ENCODE data around the gene PRR12. TPM values are rescaled to one million over a fixed set of nuclear protein-coding genes. Genes with fewer than 3 reads are reported as not detected.
"Not testable (repeated sequence)": the region's sequence is repeated elsewhere in the genome, so short reads cannot be mapped to it uniquely, and the experiment has no call there.

Gene PRR12
- total RNA-seq, 1 experiment from 2014 or later = 3.0 TPM

GRCh38 chr19:49602806-49603205 lies 11.8 kb downstream of the PRR12 start:
- in situ Hi-C loops (cut with HindIII; ENCODE audit: low sequenced_read_pairs) = no loop called here
- no peak for DNase-seq (ENCODE audit: low spot score)

- DNase-seq (ENCODE audit: low spot score) = no peak
- in situ Hi-C loops (cut with HindIII; ENCODE audit: low sequenced_read_pairs) = no loop called here
These were observed 14.6 kb downstream of the PRR12 start for GRCh38 chr19:49605605-49606004.

DNA sequence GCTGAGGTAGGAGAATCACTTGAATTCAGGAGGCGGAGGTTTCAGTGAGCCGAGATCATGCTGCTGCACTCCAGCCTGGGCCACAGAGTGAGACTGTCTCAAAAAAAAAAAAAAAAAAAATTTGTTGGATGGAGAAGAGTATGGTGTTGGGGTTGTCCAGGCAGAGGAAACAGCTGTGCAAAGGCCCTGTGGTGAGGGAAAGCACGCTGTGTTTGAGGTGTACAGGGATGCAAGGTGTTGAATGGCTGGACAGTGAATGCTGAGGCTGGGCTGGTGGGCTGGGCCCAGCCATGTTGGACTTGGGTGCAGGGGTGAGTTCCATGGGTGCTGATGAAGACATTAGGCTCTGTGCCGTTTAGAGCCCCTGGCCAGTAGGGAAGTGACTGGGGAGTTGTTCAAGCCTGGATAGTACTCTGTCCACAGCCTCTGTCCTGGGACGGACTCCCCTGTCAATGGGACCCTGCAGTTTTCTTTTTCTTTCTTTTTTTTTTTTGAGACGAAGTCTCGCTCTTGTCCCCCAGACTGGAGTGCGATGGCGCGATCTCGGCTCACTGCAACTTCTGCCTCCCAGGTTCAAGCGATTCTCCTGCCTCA lies 18.6 kb downstream of the PRR12 start:
- in situ Hi-C loops (cut with HindIII; ENCODE audit: low sequenced_read_pairs) = no loop called here
- no peak for DNase-seq (ENCODE audit: low spot score)

- in situ Hi-C loops (cut with HindIII; ENCODE audit: low sequenced_read_pairs) = no loop called here
- no peak for DNase-seq (ENCODE audit: low spot score)
These were observed 22.4 kb downstream of the PRR12 start for GRCh38 chr19:49613374-49613773.

DNA sequence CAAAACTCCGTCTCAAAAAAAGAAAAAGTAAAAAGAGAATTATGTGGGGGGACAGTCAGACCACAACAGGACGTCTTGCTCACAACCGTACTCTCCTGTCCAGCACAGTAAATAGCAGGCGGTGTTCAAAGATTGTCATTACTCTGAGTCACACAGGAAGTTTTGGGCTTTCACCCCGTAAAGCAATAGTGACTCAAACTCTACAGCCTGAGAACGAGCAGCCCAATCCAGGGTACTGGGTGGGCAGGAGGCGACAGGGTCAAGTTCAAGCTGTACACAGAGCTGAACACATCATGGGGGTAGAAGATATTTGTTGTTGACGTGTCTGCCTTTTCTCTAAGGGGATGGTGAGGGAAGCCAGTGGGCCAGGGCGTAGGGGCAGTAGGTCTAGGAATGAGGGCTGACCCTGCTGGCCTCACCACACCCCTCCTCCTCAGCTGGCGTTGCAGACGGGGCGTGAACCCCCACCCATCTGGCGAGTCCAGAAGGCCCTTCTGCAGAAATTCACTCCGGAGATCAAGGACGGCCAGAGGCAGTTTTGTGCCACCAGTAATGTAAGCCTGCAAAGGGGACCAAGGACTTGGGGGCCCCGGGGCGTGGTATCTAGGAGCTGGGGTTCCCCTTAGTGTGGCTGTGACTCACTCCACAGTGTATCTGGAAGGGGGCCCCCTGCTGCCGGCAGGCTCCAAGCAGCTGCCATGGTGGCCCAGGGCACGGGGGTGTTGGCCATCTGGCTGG lies 23.3 kb downstream of the PRR12 start:
- in situ Hi-C loops (cut with HindIII; ENCODE audit: low sequenced_read_pairs) = no loop called here
- no peak for DNase-seq (ENCODE audit: low spot score)

DNA sequence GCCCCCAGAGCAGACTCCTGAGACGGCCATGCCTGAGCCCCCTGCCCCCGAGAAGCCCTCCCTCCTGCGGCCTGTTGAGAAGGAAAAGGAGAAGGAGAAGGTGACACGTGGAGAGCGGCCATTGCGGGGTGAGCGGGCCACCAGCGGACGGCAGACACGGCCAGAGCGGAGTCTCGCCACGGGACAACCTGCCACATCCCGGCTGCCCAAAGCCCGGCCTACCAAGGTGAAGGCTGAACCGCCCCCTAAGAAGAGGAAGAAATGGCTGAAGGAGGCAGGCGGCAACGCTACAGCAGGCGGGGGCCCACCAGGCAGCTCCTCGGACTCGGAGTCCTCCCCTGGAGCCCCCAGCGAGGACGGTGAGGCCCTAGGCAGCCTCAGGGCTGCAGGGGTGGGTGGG lies 24.9 kb downstream of the PRR12 start:
- in situ Hi-C loops (cut with HindIII; ENCODE audit: low sequenced_read_pairs) = no loop called here
- DNase-seq (ENCODE audit: low spot score) = no peak

GRCh38 chr19:49616532-49616931 lies 25.6 kb downstream of the PRR12 start:
- in situ Hi-C loops (cut with HindIII; ENCODE audit: low sequenced_read_pairs) = no loop called here
- no peak for DNase-seq (ENCODE audit: low spot score)

DNA sequence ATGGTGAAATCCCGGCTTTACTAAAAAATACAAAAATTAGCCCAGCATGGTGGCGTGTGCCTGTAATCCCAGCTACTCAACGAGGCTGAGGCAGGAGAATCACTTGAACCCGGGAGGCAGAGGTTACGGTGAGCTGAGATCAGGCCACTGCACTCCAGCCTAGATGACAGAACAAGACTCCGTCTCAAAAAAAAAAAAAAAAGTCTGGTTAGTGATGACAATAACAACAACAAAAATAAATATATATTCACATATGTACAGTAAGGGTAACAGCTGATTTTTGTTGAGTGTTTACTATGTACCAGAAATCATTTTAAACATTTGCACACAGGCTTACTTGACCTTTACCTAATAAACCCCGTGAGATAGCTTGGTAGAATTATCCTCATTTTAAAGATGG lies 26.0 kb downstream of the PRR12 start:
- DNase-seq (ENCODE audit: low spot score) = no peak

DNA sequence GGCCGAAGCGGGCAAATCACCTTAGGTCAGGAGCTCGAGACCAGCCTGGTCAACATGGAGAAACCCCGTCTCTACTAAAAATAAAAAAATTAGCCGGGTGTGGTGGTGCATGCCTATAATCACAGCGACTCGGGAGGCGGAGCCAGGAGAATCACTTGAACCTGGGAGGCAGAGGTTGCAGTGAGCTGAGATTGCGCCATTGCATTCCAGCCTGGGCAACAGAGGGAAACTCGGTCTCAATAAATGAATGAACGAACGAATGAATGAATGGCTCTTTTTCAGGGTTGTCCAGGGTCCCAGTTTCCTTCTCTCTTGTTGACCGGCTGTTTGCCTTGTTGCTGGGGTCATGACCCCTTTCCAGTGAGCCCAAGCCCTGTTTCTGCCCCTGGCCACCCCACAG lies 26.9 kb downstream of the PRR12 start:
- DNase-seq (ENCODE audit: low spot score); in situ Hi-C loops (cut with HindIII; ENCODE audit: low sequenced_read_pairs): not testable (repeated sequence)

More for the DNA sequence above, 26.0 kb downstream of the PRR12 start:
- in situ Hi-C loops (cut with HindIII; ENCODE audit: low sequenced_read_pairs) = no loop called here

DNA sequence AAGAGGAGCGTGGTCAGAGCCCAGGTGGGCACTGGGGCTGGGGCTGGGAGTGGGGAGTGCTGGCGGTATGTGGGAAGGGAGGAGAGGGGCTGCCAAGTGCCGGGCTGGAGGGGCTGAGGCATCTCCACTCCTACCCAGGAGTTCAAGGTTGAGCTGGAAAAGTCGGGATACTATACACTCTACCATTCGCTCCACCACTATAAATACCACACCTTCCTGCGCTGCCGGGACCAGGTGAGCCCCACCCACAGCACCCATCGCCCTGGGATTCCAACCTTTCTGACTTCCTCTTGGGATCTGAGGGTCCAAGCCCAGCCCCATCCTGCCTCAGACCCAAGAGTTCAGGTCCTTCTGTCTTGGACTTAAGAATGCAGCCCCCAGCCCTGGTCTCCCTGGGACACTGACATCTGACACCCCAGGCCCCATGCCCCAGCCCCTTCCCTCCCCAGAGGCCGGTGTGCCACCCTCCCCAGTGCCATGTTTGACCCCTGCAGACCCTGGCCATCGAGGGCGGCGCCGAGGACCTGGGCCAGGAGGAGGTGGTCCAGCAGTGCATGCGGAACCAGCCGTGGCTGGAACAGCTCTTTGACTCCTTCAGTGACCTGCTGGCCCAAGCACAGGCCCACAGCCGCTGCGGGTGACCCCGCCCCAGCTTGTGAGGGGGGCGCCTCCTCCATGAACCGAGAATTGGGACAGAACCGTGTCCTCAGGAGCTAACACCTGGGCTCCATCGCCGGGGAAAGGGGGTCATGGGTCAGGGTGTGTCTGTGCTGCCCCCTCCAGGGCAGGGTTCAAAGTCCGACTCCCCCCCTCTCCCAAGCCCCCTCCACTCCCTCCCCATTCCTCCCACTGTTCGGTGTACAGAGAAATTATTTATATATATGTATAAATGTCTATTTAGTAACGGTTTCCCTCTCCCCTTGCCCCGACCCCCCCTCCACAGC lies 34.3 kb downstream of the PRR12 start:
- in situ Hi-C loops (cut with HindIII; ENCODE audit: low sequenced_read_pairs) = no loop called here
- no peak for DNase-seq (ENCODE audit: low spot score)

DNA sequence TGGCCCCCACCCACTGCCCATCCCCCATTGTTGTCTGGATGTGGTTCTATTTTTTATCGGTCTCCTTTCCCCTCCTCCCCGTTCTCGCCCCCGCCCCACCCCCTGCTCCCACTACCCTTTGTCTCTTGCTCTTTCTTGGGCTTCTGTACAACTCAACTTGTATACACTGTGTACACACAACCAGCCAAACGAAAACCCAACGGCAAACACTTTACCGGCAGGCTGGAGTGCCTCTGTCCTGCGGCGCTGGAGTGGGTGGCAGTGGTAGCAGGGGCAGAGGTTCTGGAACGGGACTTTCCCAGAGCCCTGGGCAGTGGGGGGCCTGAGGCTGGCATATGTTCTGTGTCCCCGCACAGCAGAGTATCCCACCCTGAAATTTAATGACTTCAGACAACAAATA lies 35.2 kb downstream of the PRR12 start:
- DNase-seq (ENCODE audit: low spot score) = no peak
- in situ Hi-C loops (cut with HindIII; ENCODE audit: low sequenced_read_pairs) = no loop called here

- in situ Hi-C loops (cut with HindIII; ENCODE audit: low sequenced_read_pairs) = no loop called here
- no peak for DNase-seq (ENCODE audit: low spot score)
These were observed 38.7 kb downstream of the PRR12 start for GRCh38 chr19:49629659-49630058.

DNA sequence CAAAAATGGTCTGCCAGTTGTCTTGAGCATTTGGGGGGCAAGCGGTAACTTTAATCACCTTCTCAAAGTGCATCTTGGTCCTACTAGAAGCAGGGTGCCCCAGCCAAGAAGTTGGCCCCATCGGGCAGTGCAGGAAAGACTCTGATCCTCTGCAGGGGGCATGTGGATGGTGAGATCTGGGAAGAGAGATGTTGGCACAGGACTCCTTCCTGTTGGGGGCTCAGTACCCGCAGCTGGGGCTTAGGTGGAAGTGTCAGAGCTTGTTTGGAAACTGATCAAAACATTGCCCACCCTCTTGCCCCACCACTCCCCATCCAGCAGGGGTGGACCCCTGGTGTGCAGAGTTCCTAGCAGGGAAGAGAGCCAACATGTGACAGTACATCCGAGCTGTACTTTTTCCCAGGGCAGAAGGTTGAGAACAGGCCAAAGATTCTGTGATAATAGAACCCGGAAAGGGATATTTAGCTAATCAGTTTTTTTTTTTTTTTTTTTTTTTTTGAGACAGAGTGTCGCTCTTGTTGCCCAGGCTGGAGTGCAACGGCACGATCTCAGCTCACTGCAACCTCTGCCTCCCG lies 40.1 kb downstream of the PRR12 start:
- peak; percentile 40 for DNase-seq (ENCODE audit: low spot score)
- in situ Hi-C loops (cut with HindIII; ENCODE audit: low sequenced_read_pairs) = no loop called here

DNA sequence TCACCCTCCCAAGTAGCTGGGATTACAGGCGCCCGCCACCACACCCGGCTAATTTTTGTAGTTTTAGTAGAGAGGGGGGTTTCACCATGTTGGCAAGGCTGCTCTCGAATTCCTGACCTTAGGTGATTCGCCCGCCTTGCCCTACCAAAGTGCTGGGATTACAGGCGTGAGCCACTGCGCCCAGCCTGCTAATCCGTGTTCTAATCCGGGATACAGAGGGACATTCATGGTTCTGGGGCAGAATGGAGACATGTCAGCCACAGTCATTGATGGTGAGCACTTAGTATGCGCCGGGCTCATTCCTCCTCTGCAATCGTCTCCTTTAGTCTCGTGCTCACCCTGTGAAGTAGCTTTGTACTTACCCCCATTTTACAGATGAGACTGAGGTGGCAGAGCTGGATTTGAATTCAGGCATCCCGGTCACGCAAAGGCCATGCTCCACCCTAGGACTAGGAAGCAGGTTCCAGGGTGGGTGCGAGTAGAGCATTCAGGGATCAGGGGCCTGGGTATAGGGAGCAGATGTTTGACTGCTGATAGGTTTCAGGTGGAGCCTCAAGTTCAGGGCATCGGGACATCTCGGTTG lies 40.7 kb downstream of the PRR12 start:
- in situ Hi-C loops (cut with HindIII; ENCODE audit: low sequenced_read_pairs) = no loop called here
- DNase-seq (ENCODE audit: low spot score) = no peak

- no peak for DNase-seq (ENCODE audit: low spot score)
- in situ Hi-C loops (cut with HindIII; ENCODE audit: low sequenced_read_pairs) = no loop called here
These were observed 41.6 kb downstream of the PRR12 start for GRCh38 chr19:49632576-49632975.

DNA sequence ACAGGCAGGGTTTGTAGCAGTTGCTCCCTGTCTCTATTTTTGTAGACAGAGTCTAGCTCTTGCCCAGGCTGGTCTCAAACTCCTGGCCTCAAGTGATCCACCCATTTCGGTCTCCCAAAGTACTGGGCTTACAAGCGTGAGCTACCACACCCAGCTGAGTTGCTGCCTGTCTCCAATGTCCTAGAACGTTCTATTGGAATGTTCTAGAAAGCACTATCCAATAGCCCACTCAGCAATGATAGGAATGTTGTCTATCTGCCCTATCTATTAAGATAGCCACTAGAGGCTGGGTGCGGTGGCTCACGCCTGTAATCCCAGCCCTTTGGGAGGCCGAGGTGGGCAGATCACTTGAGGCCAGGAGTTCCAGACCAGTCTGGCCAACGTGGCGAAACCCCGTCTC lies 42.3 kb downstream of the PRR12 start:
- in situ Hi-C loops (cut with HindIII; ENCODE audit: low sequenced_read_pairs); DNase-seq (ENCODE audit: low spot score): not testable (repeated sequence)

DNA sequence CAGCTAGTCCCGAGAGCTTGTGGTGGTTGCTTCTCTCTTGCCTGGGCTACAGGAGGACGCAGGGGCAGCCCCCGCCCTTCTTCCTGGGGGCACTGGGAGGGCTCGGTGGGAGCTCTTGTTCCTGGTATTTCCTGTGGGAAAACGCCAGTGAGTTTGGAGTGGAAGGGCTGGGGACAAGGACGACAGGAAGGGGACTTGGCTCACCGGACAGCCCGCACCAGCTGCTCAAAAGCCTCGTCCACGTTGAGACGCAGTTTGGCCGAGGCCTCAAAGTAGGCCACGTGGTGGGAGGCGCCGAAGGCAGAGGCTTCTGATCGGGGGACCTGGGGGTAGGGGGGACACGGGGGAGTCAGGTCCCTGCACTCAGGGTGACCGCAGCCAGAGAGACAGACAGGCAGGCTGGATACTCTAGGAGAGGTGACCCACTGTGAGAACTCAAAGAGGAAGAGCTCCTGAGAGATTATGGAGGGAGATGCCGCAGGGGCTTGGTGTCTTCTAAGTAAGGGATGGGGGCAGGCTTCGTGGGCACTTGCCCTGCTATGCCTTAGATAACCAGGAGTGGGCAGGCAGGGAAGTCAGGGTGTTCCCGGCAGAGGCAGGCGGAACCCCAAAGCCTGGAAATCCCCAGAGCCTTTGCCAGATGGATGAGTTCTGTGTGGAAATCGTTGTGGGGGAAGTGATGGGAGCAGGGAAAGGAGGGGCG lies 44.7 kb downstream of the PRR12 start:
- DNase-seq (ENCODE audit: low spot score) = no peak

GRCh38 chr19:49636233-49636932 lies 45.4 kb downstream of the PRR12 start:
- DNase-seq (ENCODE audit: low spot score) = no peak
- in situ Hi-C loops (cut with HindIII; ENCODE audit: low sequenced_read_pairs) = no loop called here

More for the DNA sequence above, 44.7 kb downstream of the PRR12 start:
- in situ Hi-C loops (cut with HindIII; ENCODE audit: low sequenced_read_pairs) = no loop called here

Data from G401 (cell line).